NCI-H446 (cell line): ENCODE results near the gene ZC4H2.
A peak's percentile ranks its signal among the peaks of the same experiment; 100 is the strongest.
"Not testable (repeated sequence)": the region's sequence is repeated elsewhere in the genome, so short reads cannot be mapped to it uniquely, and the experiment has no call there.

Source experiments
- DNase-seq, 2 experiments: peaks; one replicate each; lab custom pipeline; 2025; lab: John Stamatoyannopoulos, UW

The ZC4H2 gene

GRCh38 chrX:64975989-64976672, at the start of gene ZC4H2:
Gene ZC4H2, minus strand, starts transcription at chrX:64976450. Its CDS starts 73 bp downstream, at chrX:64976377.
- peak; percentile 16 to 77 for DNase-seq

GRCh38 chrX:65017451-65017850, 41.2 kb upstream of the ZC4H2 start:
- no peak for DNase-seq

GRCh38 chrX:65014230-65014629, 38.0 kb upstream of the ZC4H2 start:
- DNase-seq: no peak

- no peak for DNase-seq
Measured at GRCh38 chrX:65009459-65009858, 33.2 kb upstream of the ZC4H2 start.

GRCh38 chrX:65002208-65002607, 26.0 kb upstream of the ZC4H2 start:
- not testable (repeated sequence) for DNase-seq

GRCh38 chrX:64996805-64997204, 20.6 kb upstream of the ZC4H2 start:
- no peak for DNase-seq

- no peak for DNase-seq
Measured at GRCh38 chrX:64994131-64994798, 18.0 kb upstream of the ZC4H2 start.

GRCh38 chrX:64977830-64978229, 1.6 kb upstream of the ZC4H2 start:
- DNase-seq: no peak

GRCh38 chrX:64977051-64977450, 801 bp upstream of the ZC4H2 start:
- no peak for DNase-seq

- DNase-seq: no peak
Measured at GRCh38 chrX:64976673-64977040, 407 bp upstream of the ZC4H2 start.

- DNase-seq: peak in 1 of 2 experiments; percentile 32
Measured at GRCh38 chrX:64975491-64975890, 759 bp downstream of the ZC4H2 start.

GRCh38 chrX:64925480-64925879, 50.8 kb downstream of the ZC4H2 start:
- DNase-seq: no peak

- no peak for DNase-seq
Measured at GRCh38 chrX:64908121-64908520, 68.1 kb downstream of the ZC4H2 start.

- peak; percentile 2 to 51 for DNase-seq
Measured at GRCh38 chrX:64894454-64895038, 81.7 kb downstream of the ZC4H2 start.

GRCh38 chrX:64885850-64886249, 90.4 kb downstream of the ZC4H2 start:
- peak in 1 of 2 experiments; percentile 0 for DNase-seq

- not testable (repeated sequence) for DNase-seq
Measured at GRCh38 chrX:64878709-64879108, 97.5 kb downstream of the ZC4H2 start.

GRCh38 chrX:64867217-64867616, 109.0 kb downstream of the ZC4H2 start:
- no peak for DNase-seq
